ENCODE results near the gene TMEM245. TPM values are rescaled to one million over a fixed set of nuclear protein-coding genes. Genes with fewer than 3 reads are reported as not detected.

TMEM245 gene
- total and polyA plus RNA-seq, 10 of the 15 experiments (the other 5 are each of a cell fraction or from before 2014, with no cell fraction given) = 7.4 to 36.1 (median 19.0) TPM

- no peak for TF ChIP-seq BACH1 (IDR thresholded peaks at IDR 0.05; ENCODE audit: borderline replicate concordance)
- TF ChIP-seq SMARCA5 (IDR thresholded peaks at IDR 0.05) = no peak
- TF ChIP-seq SMC3 (IDR thresholded peaks at IDR 0.05; ENCODE audit: borderline replicate concordance, low read length) = no peak
- TF ChIP-seq MXI1 (IDR thresholded peaks at IDR 0.05; ENCODE audit: low read depth, low read length) = peak; percentile 3; the same call in 1 of the 2 replicates
- peak; percentile 23 for TF ChIP-seq MYC (IDR thresholded peaks at IDR 0.05; ENCODE audit: insufficient read depth, insufficient read length, insufficient replicate concordance, low read length, severe bottlenecking)
- no peak for TF ChIP-seq ETV6 (conservative IDR thresholded peaks at IDR 0.05 in 1 of 2, IDR thresholded peaks at IDR 0.05 in 1 of 2; ENCODE audit: borderline replicate concordance in 1 of 2, low read depth in 1 of 2)
- no peak for TF ChIP-seq RAD51 (IDR thresholded peaks at IDR 0.05)
- TF ChIP-seq NRF1 (conservative IDR thresholded peaks at IDR 0.05; ENCODE audit: low read depth, low read length) = no peak
- TF ChIP-seq TCF12 (IDR thresholded peaks at IDR 0.05; ENCODE audit: low read depth, low read length) = 0 out of 2 replicates have a peak, but pooled peaks have one; percentile 26
- 0 out of 2 replicates have a peak, but pooled peaks have one; percentile 36 for TF ChIP-seq TCF3 (IDR thresholded peaks at IDR 0.05; ENCODE audit: borderline replicate concordance, insufficient read depth, low read depth, low read length)
- peak; percentile 31; the same call in 2 of the 3 replicates for ATAC-seq
- 2% methylated on average over 29 of the region's 29 CpGs for WGBS (ENCODE audit: insufficient coverage, insufficient replicate concordance, low lambda C conversion rate, missing lambda C conversion rate)
- BruUV-seq (replicated peaks) = no TSS peak
- H3K9me3 ChIP-seq (replicated peaks; ENCODE audit: control insufficient read depth, insufficient read depth, low read length) = no peaks in the 10 kb centered on the region
- no peak for DNase-seq (ENCODE audit: low read depth, low spot score)
- FAIRE-seq = no peak
- H3K27me3 ChIP-seq (replicated peaks in 1 of 2; ENCODE audit: control insufficient read depth in 2 of 2, insufficient read depth in 2 of 2, low read length in 1 of 2) = no peaks in the 10 kb centered on the region
- peak overlapping the region; percentile 91 for H3K4me2 ChIP-seq (ENCODE audit: control insufficient read depth, insufficient read depth)
- ChIA-PET CTCF (interaction anchor here (0.6 to 1.9 kb wide), 4 partner anchors 8 to 38 kb away, joined by 3 to 9 read pairs (median 4); no protein-coding TSS in a partner anchor), RAD21 (ENCODE audit: unreplicated experiment) (interaction anchor here (1.1 to 3.8 kb wide), 5 partner anchors 7 to 101 kb away, joined by 3 to 20 read pairs (median 4); no protein-coding TSS in a partner anchor), SMC1A (ENCODE audit: uncharacterized antibody, unreplicated experiment) (interaction anchor here (1.0 to 2.1 kb wide), 8 partner anchors 8 to 295 kb away, joined by 3 to 12 read pairs (median 3); no protein-coding TSS in a partner anchor), POLR2A (interaction anchor here (0.6 to 1.7 kb wide), 5 partner anchors 8 to 254 kb away, joined by 3 to 7 read pairs (median 4); no protein-coding TSS in a partner anchor)
- peak overlapping the region; percentile 87 for H3K4me3 ChIP-seq
- H3K9ac ChIP-seq (ENCODE audit: control insufficient read depth, insufficient read depth, low read length) = peak overlapping the region; percentile 83
- intact Hi-C loops (cut with micrococcal nuclease; ENCODE audit: unreplicated experiment) = loop anchor here (10.0 kb wide), 1 partner anchor 184 kb away; the partner anchor contains the start of genes ABITRAM and ELP1
- in situ Hi-C loops (cut with MboI) = no loop called here
- H3K4me1 ChIP-seq (ENCODE audit: control insufficient read depth, insufficient read depth, low read length) = peaks cover 16% of the 10 kb centered on the region
- peak overlapping the region; percentile 89 for H2AFZ ChIP-seq (ENCODE audit: control insufficient read depth, low read depth, low read length)
- H3K79me2 ChIP-seq (ENCODE audit: control insufficient read depth, insufficient read depth, low read length) = peaks cover 52% of the 10 kb centered on the region
- peak overlapping the region; percentile 65; the same call in 1 of the 2 replicates for H3K27ac ChIP-seq (ENCODE audit: control insufficient read depth, insufficient read depth)
- H3K36me3 ChIP-seq (ENCODE audit: control insufficient read depth in 2 of 2, insufficient read depth in 2 of 2, low read length in 1 of 2) = no peaks in the 10 kb centered on the region
- H4K20me1 ChIP-seq (ENCODE audit: control insufficient read depth, insufficient read depth) = no peaks in the 10 kb centered on the region; the same call in 1 of the 2 replicates
These were observed 824 bp downstream of the TMEM245 start for GRCh38 chr9:109118808-109119438.
